ENCODE data around the gene SULT1A1. TPM values are rescaled to one million over a fixed set of nuclear protein-coding genes. Genes with fewer than 3 reads are reported as not detected.

Gene SULT1A1
- total and polyA plus RNA-seq, 2 of the 13 experiments (the other 11 are each of a cell fraction or from before 2014, with no cell fraction given): 114 to 147 TPM

DNA sequence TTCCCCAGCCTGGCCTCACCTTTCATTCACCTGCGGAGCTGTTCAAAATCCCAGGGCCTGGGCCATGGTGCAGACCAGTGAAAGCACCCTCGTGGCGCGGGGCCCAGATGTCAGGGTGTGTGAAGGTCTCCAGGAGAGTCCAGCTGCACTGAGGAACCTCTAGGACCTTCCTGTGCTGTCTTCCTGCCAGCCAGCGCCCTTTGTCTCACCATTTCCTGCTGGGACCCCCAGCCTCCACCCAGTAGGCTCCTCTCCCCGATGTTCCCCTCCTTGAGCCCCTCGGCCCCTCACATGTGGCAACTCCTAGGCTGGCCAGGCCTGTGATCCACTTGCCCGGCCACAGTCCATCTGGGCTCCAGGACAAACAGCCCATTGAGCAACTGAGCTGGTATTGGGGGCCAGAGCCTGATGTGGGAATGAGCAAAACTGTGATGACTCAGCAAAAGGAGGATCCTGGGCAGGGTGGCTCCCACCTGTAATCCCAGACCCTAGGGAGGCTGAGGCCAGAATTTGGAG is 13.7 kb downstream of the SULT1A1 start (continued):
- TF ChIP-seq RNF2 (conservative IDR thresholded peaks at IDR 0.05; ENCODE audit: low read depth) (no peak), NFE2 (CRISPR knock-in tag; IDR thresholded peaks at IDR 0.05) (peak; percentile 83), HOXD1 (CRISPR knock-in tag; IDR thresholded peaks at IDR 0.05) (no peak), ZBTB33 (CRISPR knock-in tag; IDR thresholded peaks at IDR 0.05) (no peak), ZEB1 (IDR thresholded peaks at IDR 0.05; ENCODE audit: insufficient replicate concordance, low read depth) (peak; percentile 25), YY1 (IDR thresholded peaks at IDR 0.05; ENCODE audit: insufficient read depth, insufficient replicate concordance, low read depth, low read length) (no peak), ZNF788 (CRISPR knock-in tag; IDR thresholded peaks at IDR 0.05; ENCODE audit: borderline replicate concordance) (no peak), MAF1 (CRISPR knock-in tag; IDR thresholded peaks at IDR 0.05; ENCODE audit: borderline replicate concordance) (no peak), SPEN (CRISPR knock-in tag; IDR thresholded peaks at IDR 0.05; ENCODE audit: low read depth) (peak; percentile 47; the same call in 1 of the 2 replicates), FOXK2 (IDR thresholded peaks at IDR 0.05) (no peak), SAFB2 (CRISPR knock-in tag; IDR thresholded peaks at IDR 0.05; ENCODE audit: borderline replicate concordance, low read depth) (no peak), FOSL2 (CRISPR knock-in tag; IDR thresholded peaks at IDR 0.05) (peak; percentile 70), ZNF20 (CRISPR knock-in tag; IDR thresholded peaks at IDR 0.05) (no peak), HNRNPLL (IDR thresholded peaks at IDR 0.05; ENCODE audit: low read depth, low read length, poor library complexity, severe bottlenecking) (no peak), ZNF557 (CRISPR knock-in tag; IDR thresholded peaks at IDR 0.05) (0 out of 2 replicates have a peak, but pooled peaks have one; percentile 52), IKZF1 (IDR thresholded peaks at IDR 0.05) (no peak), CHD2 (IDR thresholded peaks at IDR 0.05; ENCODE audit: low read depth, low read length) (no peak), ZFP82 (CRISPR knock-in tag; IDR thresholded peaks at IDR 0.05; ENCODE audit: borderline replicate concordance) (no peak), PTBP1 (IDR thresholded peaks at IDR 0.05; ENCODE audit: low read depth, low read length, poor library complexity, severe bottlenecking) (peak; percentile 15), ZNF501 (CRISPR knock-in tag; IDR thresholded peaks at IDR 0.05) (peak; percentile 43; the same call in 1 of the 2 replicates), NPAS2 (CRISPR knock-in tag; IDR thresholded peaks at IDR 0.05; ENCODE audit: borderline replicate concordance) (no peak)
- TF ChIP-seq, protein P1, sequence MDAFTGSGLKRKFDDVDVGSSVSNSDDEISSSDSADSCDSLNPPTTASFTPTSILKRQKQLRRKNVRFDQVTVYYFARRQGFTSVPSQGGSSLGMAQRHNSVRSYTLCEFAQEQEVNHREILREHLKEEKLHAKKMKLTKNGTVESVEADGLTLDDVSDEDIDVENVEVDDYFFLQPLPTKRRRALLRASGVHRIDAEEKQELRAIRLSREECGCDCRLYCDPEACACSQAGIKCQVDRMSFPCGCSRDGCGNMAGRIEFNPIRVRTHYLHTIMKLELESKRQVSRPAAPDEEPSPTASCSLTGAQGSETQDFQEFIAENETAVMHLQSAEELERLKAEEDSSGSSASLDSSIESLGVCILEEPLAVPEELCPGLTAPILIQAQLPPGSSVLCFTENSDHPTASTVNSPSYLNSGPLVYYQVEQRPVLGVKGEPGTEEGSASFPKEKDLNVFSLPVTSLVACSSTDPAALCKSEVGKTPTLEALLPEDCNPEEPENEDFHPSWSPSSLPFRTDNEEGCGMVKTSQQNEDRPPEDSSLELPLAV (CRISPR knock-in tag; conservative IDR thresholded peaks at IDR 0.05; ENCODE audit: low read depth): no peak
- TF ChIP-seq, protein P2, sequence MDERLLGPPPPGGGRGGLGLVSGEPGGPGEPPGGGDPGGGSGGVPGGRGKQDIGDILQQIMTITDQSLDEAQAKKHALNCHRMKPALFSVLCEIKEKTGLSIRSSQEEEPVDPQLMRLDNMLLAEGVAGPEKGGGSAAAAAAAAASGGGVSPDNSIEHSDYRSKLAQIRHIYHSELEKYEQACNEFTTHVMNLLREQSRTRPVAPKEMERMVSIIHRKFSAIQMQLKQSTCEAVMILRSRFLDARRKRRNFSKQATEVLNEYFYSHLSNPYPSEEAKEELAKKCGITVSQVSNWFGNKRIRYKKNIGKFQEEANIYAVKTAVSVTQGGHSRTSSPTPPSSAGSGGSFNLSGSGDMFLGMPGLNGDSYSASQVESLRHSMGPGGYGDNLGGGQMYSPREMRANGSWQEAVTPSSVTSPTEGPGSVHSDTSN (CRISPR knock-in tag; IDR thresholded peaks at IDR 0.05): no peak
- TF ChIP-seq, protein P3, sequence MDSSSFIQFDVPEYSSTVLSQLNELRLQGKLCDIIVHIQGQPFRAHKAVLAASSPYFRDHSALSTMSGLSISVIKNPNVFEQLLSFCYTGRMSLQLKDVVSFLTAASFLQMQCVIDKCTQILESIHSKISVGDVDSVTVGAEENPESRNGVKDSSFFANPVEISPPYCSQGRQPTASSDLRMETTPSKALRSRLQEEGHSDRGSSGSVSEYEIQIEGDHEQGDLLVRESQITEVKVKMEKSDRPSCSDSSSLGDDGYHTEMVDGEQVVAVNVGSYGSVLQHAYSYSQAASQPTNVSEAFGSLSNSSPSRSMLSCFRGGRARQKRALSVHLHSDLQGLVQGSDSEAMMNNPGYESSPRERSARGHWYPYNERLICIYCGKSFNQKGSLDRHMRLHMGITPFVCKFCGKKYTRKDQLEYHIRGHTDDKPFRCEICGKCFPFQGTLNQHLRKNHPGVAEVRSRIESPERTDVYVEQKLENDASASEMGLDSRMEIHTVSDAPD (CRISPR knock-in tag; IDR thresholded peaks at IDR 0.05): no peak
- TF ChIP-seq, protein P4, sequence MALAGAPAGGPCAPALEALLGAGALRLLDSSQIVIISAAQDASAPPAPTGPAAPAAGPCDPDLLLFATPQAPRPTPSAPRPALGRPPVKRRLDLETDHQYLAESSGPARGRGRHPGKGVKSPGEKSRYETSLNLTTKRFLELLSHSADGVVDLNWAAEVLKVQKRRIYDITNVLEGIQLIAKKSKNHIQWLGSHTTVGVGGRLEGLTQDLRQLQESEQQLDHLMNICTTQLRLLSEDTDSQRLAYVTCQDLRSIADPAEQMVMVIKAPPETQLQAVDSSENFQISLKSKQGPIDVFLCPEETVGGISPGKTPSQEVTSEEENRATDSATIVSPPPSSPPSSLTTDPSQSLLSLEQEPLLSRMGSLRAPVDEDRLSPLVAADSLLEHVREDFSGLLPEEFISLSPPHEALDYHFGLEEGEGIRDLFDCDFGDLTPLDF (CRISPR knock-in tag; IDR thresholded peaks at IDR 0.05): no peak
